Measurements from ENCODE around the gene VWA1.
A peak's percentile ranks its signal among the peaks of the same experiment; 100 is the strongest.
"Not testable (repeated sequence)": the region's sequence is repeated elsewhere in the genome, so short reads cannot be mapped to it uniquely, and the experiment has no call there.

VWA1 gene, protein sequence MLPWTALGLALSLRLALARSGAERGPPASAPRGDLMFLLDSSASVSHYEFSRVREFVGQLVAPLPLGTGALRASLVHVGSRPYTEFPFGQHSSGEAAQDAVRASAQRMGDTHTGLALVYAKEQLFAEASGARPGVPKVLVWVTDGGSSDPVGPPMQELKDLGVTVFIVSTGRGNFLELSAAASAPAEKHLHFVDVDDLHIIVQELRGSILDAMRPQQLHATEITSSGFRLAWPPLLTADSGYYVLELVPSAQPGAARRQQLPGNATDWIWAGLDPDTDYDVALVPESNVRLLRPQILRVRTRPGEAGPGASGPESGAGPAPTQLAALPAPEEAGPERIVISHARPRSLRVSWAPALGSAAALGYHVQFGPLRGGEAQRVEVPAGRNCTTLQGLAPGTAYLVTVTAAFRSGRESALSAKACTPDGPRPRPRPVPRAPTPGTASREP

DNA sequence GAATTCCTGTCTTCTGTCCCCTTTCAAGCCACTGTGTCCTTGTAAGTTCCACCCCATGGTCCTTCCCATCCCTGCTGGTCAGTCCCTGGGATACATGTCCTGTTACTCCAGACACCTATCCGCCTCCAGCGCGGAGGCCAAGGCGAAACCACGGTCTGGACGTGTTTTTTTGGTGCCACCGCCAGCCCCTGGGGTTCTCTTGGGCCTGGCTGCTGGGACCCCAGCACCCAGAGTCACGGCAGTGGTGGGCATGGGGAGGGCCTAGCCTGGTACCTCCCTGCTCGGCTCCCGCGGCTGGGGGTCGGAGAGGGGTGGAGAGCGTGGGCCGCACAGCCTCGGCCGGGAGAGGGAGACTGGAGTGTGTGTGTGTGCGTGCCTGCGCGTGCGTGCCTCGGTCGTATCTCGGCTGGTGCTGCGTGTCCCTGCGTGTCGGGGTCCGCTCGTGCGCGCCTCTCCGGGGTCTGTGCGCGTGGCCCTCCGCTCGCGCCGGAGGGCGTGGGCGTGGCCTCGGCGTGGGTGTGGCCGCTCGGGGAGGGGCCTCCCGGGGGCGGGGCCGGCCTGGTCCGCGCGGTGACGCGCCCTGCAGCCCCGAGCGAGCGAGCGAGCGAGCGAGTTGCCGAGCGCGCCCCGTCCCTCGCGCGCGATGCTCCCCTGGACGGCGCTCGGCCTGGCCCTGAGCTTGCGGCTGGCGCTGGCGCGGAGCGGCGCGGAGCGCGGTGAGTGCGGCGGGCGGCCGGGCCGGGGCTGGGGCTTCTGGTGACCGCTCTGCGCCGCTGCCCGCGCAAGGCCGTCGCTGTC is at the start of gene VWA1:
TSS of gene VWA1 (plus strand) at position 585 of the 798 bp plus-strand sequence. CDS start at position 644, 59 bp downstream.
- peak; percentile 54 for DNase-seq

- no peak for DNase-seq
Observed at GRCh38 chr1:1385931-1386330, 49.6 kb upstream of the VWA1 start.

GRCh38 chr1:1387098-1388077 is 48.1 kb upstream of the VWA1 start:
- DNase-seq = no peak

- no peak for DNase-seq
Observed at GRCh38 chr1:1388078-1388472, 47.4 kb upstream of the VWA1 start.

GRCh38 chr1:1390675-1391074 is 44.8 kb upstream of the VWA1 start:
- DNase-seq = no peak

- DNase-seq = no peak
Observed at GRCh38 chr1:1391225-1391624, 44.3 kb upstream of the VWA1 start.

DNA sequence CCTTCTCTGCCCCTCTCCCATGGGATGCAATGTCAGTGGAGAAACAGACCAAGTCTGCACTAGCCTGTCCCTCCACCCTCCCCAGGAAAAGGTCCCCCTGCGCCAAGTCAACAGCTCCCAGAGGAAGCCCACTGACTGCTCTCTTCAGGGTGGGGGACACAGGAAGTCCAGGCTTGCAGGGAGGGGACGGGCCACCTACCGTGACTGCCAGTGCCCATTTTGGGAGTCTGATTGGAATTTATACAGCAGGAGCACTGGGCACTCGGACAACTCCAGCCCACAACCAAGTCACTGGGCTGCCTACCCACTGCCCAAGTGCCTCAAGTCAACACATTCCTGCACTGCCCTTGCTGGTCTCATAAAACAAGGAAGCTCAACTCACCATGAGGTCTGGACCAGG is 42.5 kb upstream of the VWA1 start:
- no peak for DNase-seq

DNA sequence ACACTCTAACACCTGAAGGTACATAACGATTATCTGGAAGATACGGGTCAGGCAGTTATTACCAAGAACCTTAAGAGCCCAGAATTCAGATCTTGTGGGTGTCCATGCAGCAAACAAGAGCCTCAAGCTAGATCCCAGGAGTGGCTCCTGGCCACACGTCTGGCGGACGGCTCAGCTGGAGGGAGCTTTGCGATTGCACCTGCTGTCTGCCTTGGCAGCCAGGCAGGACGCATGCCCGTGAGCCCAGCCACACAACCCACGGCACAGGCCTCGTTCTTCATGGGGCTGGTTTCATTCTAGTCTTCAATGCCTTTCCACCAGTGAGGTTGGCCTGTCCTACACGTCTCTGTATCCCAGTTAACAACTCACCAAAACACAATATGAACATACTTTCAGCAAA is 42.1 kb upstream of the VWA1 start:
- DNase-seq = no peak

- DNase-seq = no peak
Observed at GRCh38 chr1:1394116-1394515, 41.4 kb upstream of the VWA1 start.

GRCh38 chr1:1395166-1395565 is 40.3 kb upstream of the VWA1 start:
- DNase-seq = no peak

DNA sequence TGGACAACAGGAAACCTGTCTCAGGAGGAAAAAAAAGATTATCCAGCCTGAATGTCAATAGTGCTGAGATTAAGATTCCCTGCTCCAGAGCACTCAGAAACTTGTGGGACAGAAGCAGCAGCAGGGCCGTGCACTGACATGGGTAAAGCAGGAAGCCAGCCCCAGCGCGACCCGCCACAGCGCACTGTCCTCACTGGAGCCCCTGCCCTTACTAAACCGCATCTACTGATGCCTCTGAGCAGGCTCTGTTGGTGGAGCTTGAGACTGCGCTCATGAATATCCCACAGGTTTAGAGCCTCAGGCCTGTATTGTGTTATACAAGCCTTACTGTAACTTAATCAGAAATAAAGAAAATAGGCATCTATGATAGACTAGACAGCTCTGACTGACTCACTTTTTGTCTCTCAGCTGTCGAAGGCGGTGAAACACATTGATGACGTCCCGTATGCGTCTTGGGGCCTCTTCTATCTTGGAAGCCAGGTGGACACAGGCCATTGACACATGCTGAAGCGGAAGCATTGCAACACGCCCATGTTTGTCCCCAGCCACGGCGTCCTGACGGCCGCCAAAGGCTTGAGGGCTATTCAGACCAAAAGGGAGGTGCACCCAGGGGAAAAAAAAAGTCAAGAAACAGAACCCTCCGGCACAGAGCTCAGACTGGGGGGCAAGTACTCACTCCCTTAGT is 37.5 kb upstream of the VWA1 start:
- no peak for DNase-seq

GRCh38 chr1:1398677-1399186 is 36.8 kb upstream of the VWA1 start:
- DNase-seq = no peak

DNA sequence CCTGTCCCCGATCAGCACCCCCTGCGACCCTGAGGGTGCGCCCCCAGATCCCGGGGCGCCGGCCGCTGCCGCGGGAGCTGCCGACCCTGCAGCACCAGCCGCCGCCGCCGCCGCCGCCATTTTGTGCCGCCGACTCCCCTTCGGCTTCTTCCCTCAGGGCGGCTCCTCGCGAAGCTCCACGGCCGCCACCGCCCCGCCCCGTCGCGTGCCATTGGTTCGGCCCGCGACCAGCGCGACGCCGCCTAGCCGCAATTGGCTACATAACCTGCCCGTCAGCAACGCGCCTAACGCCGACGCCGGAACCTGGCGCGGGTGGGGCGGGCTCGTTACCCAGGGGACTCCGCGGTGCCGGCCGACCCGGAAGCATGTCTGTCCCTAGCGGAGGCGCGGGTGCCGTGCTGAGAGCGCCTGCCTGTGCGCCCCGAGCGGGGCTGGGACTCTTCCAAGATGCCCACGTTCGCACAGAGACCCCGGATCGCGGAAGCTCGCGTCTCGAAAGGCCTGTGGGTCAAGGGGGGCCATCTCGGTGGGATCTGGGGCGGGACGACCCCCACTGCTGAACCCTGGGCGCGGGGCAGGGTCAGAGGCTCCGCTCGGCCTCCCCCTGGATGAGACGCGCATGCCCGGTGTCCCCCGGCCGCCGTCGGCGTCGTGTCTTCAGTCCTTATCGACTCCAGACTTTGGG is 36.2 kb upstream of the VWA1 start, which contains the start of gene CCNL2:
TSS of gene CCNL2 (minus strand) at position 149 of the 685 bp plus-strand sequence. CDS start at position 120, 29 bp downstream.
- peak; percentile 97 for DNase-seq

GRCh38 chr1:1399872-1400575 is 35.5 kb upstream of the VWA1 start:
- DNase-seq = no peak

DNA sequence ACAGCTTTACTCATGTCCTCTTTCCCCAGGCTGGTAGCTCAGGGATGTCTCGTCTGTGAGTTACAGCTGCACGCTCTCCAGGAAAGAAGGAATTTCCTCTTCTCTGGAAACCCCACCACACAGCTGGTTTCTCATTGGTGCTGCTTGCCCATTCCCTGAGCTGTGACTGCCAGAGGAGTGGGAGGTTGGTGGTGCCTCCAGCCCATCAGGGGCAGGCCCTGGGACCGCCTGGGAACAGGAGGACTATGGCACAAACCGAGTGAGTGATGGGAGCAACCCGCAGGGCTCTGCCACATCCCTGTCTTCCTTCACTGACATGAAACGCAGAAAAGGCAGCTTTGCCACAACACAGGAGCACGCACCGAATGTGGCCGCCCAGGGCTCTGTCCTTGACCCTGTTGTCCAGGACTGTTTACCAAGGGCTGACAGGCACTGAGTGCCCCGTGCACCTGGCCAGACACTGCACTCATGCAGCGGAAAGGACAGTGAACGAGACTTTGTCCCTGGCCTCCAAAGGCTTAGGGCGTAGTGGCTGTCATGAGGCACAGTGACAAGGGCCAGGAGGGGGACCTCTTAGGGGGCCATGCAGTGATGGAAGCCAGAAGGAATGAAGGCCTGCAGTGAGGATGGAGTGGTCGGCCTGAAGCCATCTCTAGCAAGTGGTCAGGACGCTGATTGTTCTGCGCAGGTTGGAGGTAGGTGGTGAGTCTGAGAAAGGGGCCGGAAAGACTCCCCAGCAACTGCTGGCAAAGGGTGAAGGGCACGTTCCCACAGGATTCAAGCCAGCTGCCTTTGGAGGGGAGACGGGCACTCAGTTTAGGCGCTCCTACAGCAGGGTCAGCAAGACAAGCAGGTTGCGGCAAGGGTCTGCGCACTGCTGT is 34.7 kb upstream of the VWA1 start:
- DNase-seq = no peak

- no peak for DNase-seq
Observed at GRCh38 chr1:1401457-1402010, 34.0 kb upstream of the VWA1 start.

- DNase-seq = no peak
Observed at GRCh38 chr1:1402072-1402900, 33.2 kb upstream of the VWA1 start.

GRCh38 chr1:1402901-1403392 is 32.5 kb upstream of the VWA1 start:
- DNase-seq = not testable (repeated sequence)
